Liver (tissue), 9 donors: Measurements from ENCODE around the gene HINT1. TPM values are rescaled to one million over a fixed set of nuclear protein-coding genes. Genes with fewer than 3 reads are reported as not detected.

Source experiments
- DNase-seq: peaks from one replicate; pipeline ENCODE4 v3.0.0-alpha.2; 2017; ENCODE audit warnings: low spot score
- H3K27ac ChIP-seq, 2 donors: one replicate each; pipeline ENCODE4 v1.7.0; 2013; ENCODE audit warnings: inconsistent platforms in 2 of 2, low read length in 2 of 2, control low read depth in 1 of 2, low read depth in 1 of 2, mild to moderate bottlenecking in 1 of 2
- H3K27me3 ChIP-seq, 4 donors: one replicate each; pipeline versions ENCODE4 v1.6.1 to v1.7.0; 2013; ENCODE audit warnings: low read length in 3 of 4, inconsistent platforms in 1 of 4, mild to moderate bottlenecking in 1 of 4, moderate library complexity in 1 of 4; ENCODE audit not compliant: control insufficient read depth in 4 of 4, insufficient read depth in 4 of 4
- H3K36me3 ChIP-seq, 4 donors: one replicate each; pipeline versions ENCODE4 v1.6.1 to v1.7.0; 2013; ENCODE audit warnings: low read length in 3 of 4, mild to moderate bottlenecking in 3 of 4, low read depth in 1 of 4, moderate library complexity in 1 of 4; ENCODE audit not compliant: control insufficient read depth in 4 of 4, insufficient read depth in 3 of 4
- H3K4me1 ChIP-seq, 4 donors: one replicate each; pipeline versions ENCODE4 v1.6.1 to v1.7.0; 2013; ENCODE audit warnings: low read length in 3 of 4, mild to moderate bottlenecking in 3 of 4, moderate library complexity in 1 of 4; ENCODE audit not compliant: control insufficient read depth in 4 of 4, insufficient read depth in 4 of 4
- H3K4me3 ChIP-seq, 3 donors: one replicate each; pipeline versions ENCODE4 v1.6.1 to v1.7.0; 2013; ENCODE audit warnings: low read length in 3 of 3, control low read depth in 1 of 3, low read depth in 1 of 3, mild to moderate bottlenecking in 1 of 3
- H3K9ac ChIP-seq, 2 donors: one replicate each; pipeline ENCODE4 v1.7.0; 2013; ENCODE audit warnings: low read length in 2 of 2, mild to moderate bottlenecking in 2 of 2, moderate library complexity in 2 of 2, control low read depth in 1 of 2, low read depth in 1 of 2
- H3K9me3 ChIP-seq, 4 donors: one replicate each; pipeline versions ENCODE4 v1.6.1 to v1.7.0; 2013; ENCODE audit warnings: low read length in 3 of 4; ENCODE audit not compliant: control insufficient read depth in 4 of 4
- EGR1 ChIP-seq, 2 donors: IDR thresholded peaks; 2 replicates each; pipeline ENCODE4 v1.6.1; 2016 to 2018; ENCODE audit warnings: antibody characterized with exemption in 2 of 2, low read depth in 2 of 2
- GABPA ChIP-seq, 2 donors: IDR thresholded peaks in 1 of 2; conservative IDR thresholded peaks in 1 of 2; 2 replicates each; pipeline ENCODE4 v1.6.1; 2016; ENCODE audit warnings: antibody characterized with exemption in 2 of 2, mild to moderate bottlenecking in 1 of 2, moderate library complexity in 1 of 2
- HNF4A ChIP-seq, 2 donors: conservative IDR thresholded peaks; 2 replicates each; pipeline ENCODE4 v1.6.1; 2016; ENCODE audit warnings: antibody characterized with exemption in 2 of 2, mild to moderate bottlenecking in 2 of 2
- HNF4G ChIP-seq: IDR thresholded peaks from 2 replicates; pipeline ENCODE4 v1.6.1; 2016; ENCODE audit warnings: antibody characterized with exemption
- SP1 ChIP-seq: IDR thresholded peaks from 2 replicates; pipeline ENCODE4 v1.6.1; 2018; ENCODE audit warnings: antibody characterized with exemption, mild to moderate bottlenecking
- YY1 ChIP-seq: IDR thresholded peaks from 2 replicates; pipeline ENCODE4 v1.6.1; 2016; ENCODE audit warnings: antibody characterized with exemption, mild to moderate bottlenecking
- WGBS: extraction: QIAGEN DNeasy Blood & Tissue Kit; methylation state at CpG from one replicate; pipeline ENCODE4 v1.1.7; 2013; 5-methylcytosine and 5-hydroxymethylcytosine counted together
- polyA plus RNA-seq, 2 donors: library from polyadenylated mRNA; stranded (reverse) in 1 of 2; unstranded in 1 of 2; fragments of 200-250 nt in 1 of 2; fragments of >200 nt in 1 of 2; fragmentation: Nextera tagmentation in 1 of 2; extraction: Ambion mirVana in 1 of 2; gene quantifications; one replicate each; pipeline versions ENCODE4 v1.2.1 to v1.2.3, GENCODE V29; 2013 to 2015
- total RNA-seq, 2 donors: library from RNA; depleted of rRNA; stranded (reverse); fragments of >200 nt; gene quantifications; one replicate each; pipeline ENCODE4 v1.2.3, GENCODE V29; 2014
- TF ChIP-seq, protein P1 (sequence below): IDR thresholded peaks from 2 replicates; pipeline ENCODE4 v1.6.1; 2016; ENCODE audit warnings: antibody characterized with exemption
- TF ChIP-seq, protein P2 (sequence below): fragments of 150-350 bp; IDR thresholded peaks from 2 replicates; pipeline ENCODE4 v1.5.1; 2017; ENCODE audit warnings: improper control_type of control experiment, low read depth, low read length; ENCODE audit not compliant: missing input control
- TF ChIP-seq, protein P3 (sequence below): IDR thresholded peaks from 2 replicates; pipeline ENCODE4 v1.6.1; 2016; ENCODE audit warnings: antibody characterized with exemption, mild to moderate bottlenecking
- TF ChIP-seq, protein P4 (sequence below): IDR thresholded peaks from 2 replicates; pipeline ENCODE4 v1.6.1; 2016; ENCODE audit warnings: antibody characterized with exemption
- donor health status: healthy.
- donor health status: healthy.
- donor health status: healthy.
- donor health status: healthy.
- donor health status: healthy.

The HINT1 gene
- total and polyA plus RNA-seq, 4 donors: 112 to 902 (median 314) TPM

DNA sequence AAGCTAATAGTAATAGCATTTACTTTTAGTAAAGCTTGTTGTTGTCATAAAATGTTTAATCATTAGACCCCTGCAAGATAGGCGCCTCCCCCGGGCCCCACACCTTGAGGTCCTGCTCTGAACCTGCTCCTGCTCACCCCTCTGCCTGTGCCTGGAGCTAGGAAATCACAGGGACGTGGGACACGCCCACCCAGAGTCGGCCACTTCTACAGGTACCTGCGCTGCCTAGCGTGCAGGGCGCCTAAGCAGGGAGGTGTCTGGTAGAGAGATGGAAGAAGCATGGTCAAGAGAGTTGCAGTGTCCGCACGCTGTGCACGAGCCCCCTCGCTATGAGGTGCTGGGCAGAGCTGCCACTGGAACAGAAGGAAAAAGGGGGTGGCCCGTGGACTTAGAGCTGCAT is 52.6 kb downstream of the HINT1 start:
- H3K4me3 ChIP-seq: no peak overlapping the region
- 83% methylated on average over 13 of the region's 13 CpGs for WGBS
- H3K9ac ChIP-seq: no peak overlapping the region
- TF ChIP-seq HNF4A (conservative IDR thresholded peaks at IDR 0.05) (no peak), SP1 (no peak), EGR1 (IDR thresholded peaks at IDR 0.05; ENCODE audit: low read depth in 2 of 2) (no peak)
- TF ChIP-seq, protein P1, sequence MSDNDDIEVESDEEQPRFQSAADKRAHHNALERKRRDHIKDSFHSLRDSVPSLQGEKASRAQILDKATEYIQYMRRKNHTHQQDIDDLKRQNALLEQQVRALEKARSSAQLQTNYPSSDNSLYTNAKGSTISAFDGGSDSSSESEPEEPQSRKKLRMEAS: no peak
- no peak overlapping the region for H3K27ac ChIP-seq
- H3K9me3 ChIP-seq: no peaks in the 10 kb centered on the region
- H3K36me3 ChIP-seq: no peaks in the 10 kb centered on the region
- no peak for DNase-seq
- H3K27me3 ChIP-seq: no peaks in the 10 kb centered on the region
- H3K4me1 ChIP-seq: no peaks in the 10 kb centered on the region

DNA sequence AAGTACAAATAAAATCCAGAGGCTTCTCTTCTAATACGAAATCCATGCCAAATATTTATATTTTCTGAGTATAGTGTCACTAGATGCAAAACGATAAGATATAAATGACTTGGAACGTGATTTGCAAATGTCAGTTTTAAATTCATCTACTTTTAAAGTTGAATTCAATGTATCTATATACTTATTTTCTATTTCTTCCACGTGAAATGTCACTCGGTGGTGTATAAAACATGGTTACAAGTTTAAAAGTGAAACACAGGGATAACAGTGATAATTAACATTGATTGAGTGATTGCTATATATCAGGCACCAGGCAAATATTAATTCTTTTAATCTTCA is 54.8 kb downstream of the HINT1 start:
- H3K4me1 ChIP-seq: no peaks in the 10 kb centered on the region
- H3K4me3 ChIP-seq: no peak overlapping the region
- H3K36me3 ChIP-seq: no peaks in the 10 kb centered on the region
- TF ChIP-seq, protein P2, sequence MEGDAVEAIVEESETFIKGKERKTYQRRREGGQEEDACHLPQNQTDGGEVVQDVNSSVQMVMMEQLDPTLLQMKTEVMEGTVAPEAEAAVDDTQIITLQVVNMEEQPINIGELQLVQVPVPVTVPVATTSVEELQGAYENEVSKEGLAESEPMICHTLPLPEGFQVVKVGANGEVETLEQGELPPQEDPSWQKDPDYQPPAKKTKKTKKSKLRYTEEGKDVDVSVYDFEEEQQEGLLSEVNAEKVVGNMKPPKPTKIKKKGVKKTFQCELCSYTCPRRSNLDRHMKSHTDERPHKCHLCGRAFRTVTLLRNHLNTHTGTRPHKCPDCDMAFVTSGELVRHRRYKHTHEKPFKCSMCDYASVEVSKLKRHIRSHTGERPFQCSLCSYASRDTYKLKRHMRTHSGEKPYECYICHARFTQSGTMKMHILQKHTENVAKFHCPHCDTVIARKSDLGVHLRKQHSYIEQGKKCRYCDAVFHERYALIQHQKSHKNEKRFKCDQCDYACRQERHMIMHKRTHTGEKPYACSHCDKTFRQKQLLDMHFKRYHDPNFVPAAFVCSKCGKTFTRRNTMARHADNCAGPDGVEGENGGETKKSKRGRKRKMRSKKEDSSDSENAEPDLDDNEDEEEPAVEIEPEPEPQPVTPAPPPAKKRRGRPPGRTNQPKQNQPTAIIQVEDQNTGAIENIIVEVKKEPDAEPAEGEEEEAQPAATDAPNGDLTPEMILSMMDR: no peak
- TF ChIP-seq, protein P3, sequence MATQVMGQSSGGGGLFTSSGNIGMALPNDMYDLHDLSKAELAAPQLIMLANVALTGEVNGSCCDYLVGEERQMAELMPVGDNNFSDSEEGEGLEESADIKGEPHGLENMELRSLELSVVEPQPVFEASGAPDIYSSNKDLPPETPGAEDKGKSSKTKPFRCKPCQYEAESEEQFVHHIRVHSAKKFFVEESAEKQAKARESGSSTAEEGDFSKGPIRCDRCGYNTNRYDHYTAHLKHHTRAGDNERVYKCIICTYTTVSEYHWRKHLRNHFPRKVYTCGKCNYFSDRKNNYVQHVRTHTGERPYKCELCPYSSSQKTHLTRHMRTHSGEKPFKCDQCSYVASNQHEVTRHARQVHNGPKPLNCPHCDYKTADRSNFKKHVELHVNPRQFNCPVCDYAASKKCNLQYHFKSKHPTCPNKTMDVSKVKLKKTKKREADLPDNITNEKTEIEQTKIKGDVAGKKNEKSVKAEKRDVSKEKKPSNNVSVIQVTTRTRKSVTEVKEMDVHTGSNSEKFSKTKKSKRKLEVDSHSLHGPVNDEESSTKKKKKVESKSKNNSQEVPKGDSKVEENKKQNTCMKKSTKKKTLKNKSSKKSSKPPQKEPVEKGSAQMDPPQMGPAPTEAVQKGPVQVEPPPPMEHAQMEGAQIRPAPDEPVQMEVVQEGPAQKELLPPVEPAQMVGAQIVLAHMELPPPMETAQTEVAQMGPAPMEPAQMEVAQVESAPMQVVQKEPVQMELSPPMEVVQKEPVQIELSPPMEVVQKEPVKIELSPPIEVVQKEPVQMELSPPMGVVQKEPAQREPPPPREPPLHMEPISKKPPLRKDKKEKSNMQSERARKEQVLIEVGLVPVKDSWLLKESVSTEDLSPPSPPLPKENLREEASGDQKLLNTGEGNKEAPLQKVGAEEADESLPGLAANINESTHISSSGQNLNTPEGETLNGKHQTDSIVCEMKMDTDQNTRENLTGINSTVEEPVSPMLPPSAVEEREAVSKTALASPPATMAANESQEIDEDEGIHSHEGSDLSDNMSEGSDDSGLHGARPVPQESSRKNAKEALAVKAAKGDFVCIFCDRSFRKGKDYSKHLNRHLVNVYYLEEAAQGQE: no peak
- TF ChIP-seq YY1 (no peak), SP1 (no peak), HNF4G (no peak), GABPA (IDR thresholded peaks at IDR 0.05 in 1 of 2, conservative IDR thresholded peaks at IDR 0.05 in 1 of 2) (no peak)
- TF ChIP-seq, protein P4, sequence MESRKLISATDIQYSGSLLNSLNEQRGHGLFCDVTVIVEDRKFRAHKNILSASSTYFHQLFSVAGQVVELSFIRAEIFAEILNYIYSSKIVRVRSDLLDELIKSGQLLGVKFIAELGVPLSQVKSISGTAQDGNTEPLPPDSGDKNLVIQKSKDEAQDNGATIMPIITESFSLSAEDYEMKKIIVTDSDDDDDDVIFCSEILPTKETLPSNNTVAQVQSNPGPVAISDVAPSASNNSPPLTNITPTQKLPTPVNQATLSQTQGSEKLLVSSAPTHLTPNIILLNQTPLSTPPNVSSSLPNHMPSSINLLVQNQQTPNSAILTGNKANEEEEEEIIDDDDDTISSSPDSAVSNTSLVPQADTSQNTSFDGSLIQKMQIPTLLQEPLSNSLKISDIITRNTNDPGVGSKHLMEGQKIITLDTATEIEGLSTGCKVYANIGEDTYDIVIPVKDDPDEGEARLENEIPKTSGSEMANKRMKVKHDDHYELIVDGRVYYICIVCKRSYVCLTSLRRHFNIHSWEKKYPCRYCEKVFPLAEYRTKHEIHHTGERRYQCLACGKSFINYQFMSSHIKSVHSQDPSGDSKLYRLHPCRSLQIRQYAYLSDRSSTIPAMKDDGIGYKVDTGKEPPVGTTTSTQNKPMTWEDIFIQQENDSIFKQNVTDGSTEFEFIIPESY: no peak
- DNase-seq: no peak
- H3K27me3 ChIP-seq: no peaks in the 10 kb centered on the region
- H3K27ac ChIP-seq: no peak overlapping the region
- H3K9ac ChIP-seq: no peak overlapping the region
- WGBS: 18% methylated on average over 5 of the region's 5 CpGs
- no peaks in the 10 kb centered on the region for H3K9me3 ChIP-seq
